GM23338 (cell line): ENCODE results near the gene CATSPERE. TPM values are rescaled to one million over a fixed set of nuclear protein-coding genes. Genes with fewer than 3 reads are reported as not detected.

Experiments used
- ATAC-seq: fragments of 200-7000 bp; cut with Tn5 transposase; 3 replicates; pipeline ENCODE4 v1.9.1; 2020
- DNase-seq: peaks from one replicate; pipeline ENCODE4 v3.0.0-alpha.2; 2015; ENCODE audit warnings: low spot score
- H2AFZ ChIP-seq: fragments of 200-600 bp; sonication (generic); 2 replicates; pipeline ENCODE4 v1.8.0; 2016; ENCODE audit warnings: antibody characterized with exemption, mild to moderate bottlenecking, moderate library complexity
- H3F3A ChIP-seq: fragments of 200-600 bp; sonication (generic); replicated peaks from 2 replicates; pipeline ENCODE4 v1.8.0; 2017; ENCODE audit warnings: antibody characterized with exemption, mixed run types, low read depth
- H3K27ac ChIP-seq: fragments of 200-600 bp; sonication (generic); 2 replicates; pipeline ENCODE4 v1.6.1; 2016; ENCODE audit warnings: low read depth
- H3K27me3 ChIP-seq: fragments of 200-600 bp; sonication (generic); 2 replicates; pipeline ENCODE4 v1.8.0; 2016; ENCODE audit warnings: mild to moderate bottlenecking, mixed run types, moderate library complexity; ENCODE audit not compliant: insufficient read depth
- H3K36me3 ChIP-seq: fragments of 200-600 bp; sonication (generic); 2 replicates; pipeline ENCODE4 v1.8.0; 2016; ENCODE audit warnings: mild to moderate bottlenecking; ENCODE audit not compliant: insufficient read depth
- H3K4me1 ChIP-seq: fragments of 200-600 bp; sonication (generic); 2 replicates; pipeline ENCODE4 v1.8.0; 2016; ENCODE audit warnings: mild to moderate bottlenecking, moderate library complexity; ENCODE audit not compliant: insufficient read depth
- H3K4me2 ChIP-seq: fragments of 200-600 bp; sonication (generic); 2 replicates; pipeline ENCODE4 v1.7.1; 2017; ENCODE audit warnings: mixed run types
- H3K4me3 ChIP-seq: fragments of 200-600 bp; sonication (generic); 2 replicates; pipeline ENCODE4 v1.6.1; 2016; ENCODE audit warnings: mixed run types
- H3K79me2 ChIP-seq: fragments of 200-600 bp; sonication (generic); replicated peaks from 2 replicates; pipeline ENCODE4 v1.8.0; 2017; ENCODE audit warnings: mild to moderate bottlenecking; ENCODE audit not compliant: insufficient read depth
- H3K9me2 ChIP-seq: fragments of 200-600 bp; sonication (generic); 2 replicates; pipeline ENCODE4 v1.8.0; 2017; ENCODE audit not compliant: insufficient read depth
- H4K20me1 ChIP-seq: fragments of 200-600 bp; sonication (generic); replicated peaks from 2 replicates; pipeline ENCODE4 v1.8.0; 2017; ENCODE audit warnings: mild to moderate bottlenecking; ENCODE audit not compliant: insufficient read depth
- H3K27ac Mint-ChIP-seq: 2 replicates; pipeline ENCODE4 v1.8.0; 2020; ENCODE audit warnings: inconsistent platforms, mild to moderate bottlenecking, moderate library complexity, mixed read lengths
- H3K27me3 Mint-ChIP-seq: 3 replicates; pipeline ENCODE4 v1.8.0; 2022; ENCODE audit warnings: low read depth, mild to moderate bottlenecking, moderate library complexity, mixed read lengths, inconsistent platforms; ENCODE audit not compliant: insufficient read depth, poor library complexity
- H3K36me3 Mint-ChIP-seq: 3 replicates; pipeline ENCODE4 v1.8.0; 2021; ENCODE audit warnings: low read depth, mild to moderate bottlenecking, inconsistent platforms, moderate library complexity, mixed read lengths
- H3K4me1 Mint-ChIP-seq: 3 replicates; pipeline ENCODE4 v1.8.0; 2020; ENCODE audit warnings: mild to moderate bottlenecking, inconsistent platforms, mixed read lengths
- H3K4me3 Mint-ChIP-seq: 3 replicates; pipeline ENCODE4 v1.8.0; 2021; ENCODE audit warnings: moderate library complexity, mild to moderate bottlenecking, inconsistent platforms, mixed read lengths
- H3K9me3 Mint-ChIP-seq: 3 replicates; pipeline ENCODE4 v1.8.0; 2020; ENCODE audit warnings: moderate library complexity, mild to moderate bottlenecking, inconsistent platforms, mixed read lengths
- CREB1 ChIP-seq: fragments of 250-450 bp; sonication (Bioruptor Pico); IDR thresholded peaks from 2 replicates; pipeline ENCODE4 v1.5.0; 2020; ENCODE audit warnings: low read depth, mild to moderate bottlenecking, moderate library complexity
- CTCF ChIP-seq, 2 experiments: fragments of 200-600 bp in 1 of 2; sonication (generic) in 1 of 2; conservative IDR thresholded peaks; 2 replicates each; pipeline versions ENCODE4 v1.5.1 to v1.6.1; 2016 to 2017; ENCODE audit warnings: antibody characterized with exemption in 2 of 2, low read depth in 2 of 2, mild to moderate bottlenecking in 2 of 2, moderate library complexity in 1 of 2
- EZH2 ChIP-seq: fragments of 200-600 bp; sonication (generic); IDR thresholded peaks from one replicate; pipeline ENCODE4 v1.8.0; 2017; ENCODE audit warnings: antibody characterized with exemption, mild to moderate bottlenecking, low read depth; ENCODE audit not compliant: unreplicated experiment
- EZH2phosphoT487 ChIP-seq: fragments of 200-600 bp; sonication (generic); IDR thresholded peaks from one replicate; pipeline ENCODE4 v1.8.1; 2018; ENCODE audit warnings: antibody characterized with exemption; ENCODE audit not compliant: unreplicated experiment
- JUNB ChIP-seq: IDR thresholded peaks from one replicate; pipeline ENCODE4 v1.6.1; 2016; ENCODE audit warnings: antibody characterized with exemption; ENCODE audit not compliant: unreplicated experiment
- NANOG ChIP-seq: IDR thresholded peaks from 2 replicates; pipeline ENCODE4 v1.6.1; 2016; ENCODE audit warnings: antibody characterized with exemption, borderline replicate concordance
- POLR2AphosphoS5 ChIP-seq: IDR thresholded peaks from 2 replicates; pipeline ENCODE4 v1.6.1; 2016; ENCODE audit warnings: antibody characterized with exemption, low read depth
- STAT1 ChIP-seq: IDR thresholded peaks from one replicate; pipeline ENCODE4 v1.6.1; 2016; ENCODE audit warnings: antibody characterized with exemption; ENCODE audit not compliant: unreplicated experiment
- ZNF114 ChIP-seq: fragments of 250-450 bp; sonication (Bioruptor Pico); IDR thresholded peaks from 2 replicates; pipeline ENCODE4 v1.5.0; 2020; ENCODE audit warnings: mild to moderate bottlenecking, moderate library complexity
- ZNF331 ChIP-seq: fragments of 250-450 bp; sonication (Bioruptor Pico); IDR thresholded peaks from 2 replicates; pipeline ENCODE4 v1.5.0; 2020; ENCODE audit warnings: low read depth, mild to moderate bottlenecking, moderate library complexity
- polyA plus RNA-seq: library from polyadenylated mRNA; unstranded; fragments of >200 nt; fragmentation: Nextera tagmentation; extraction: Ambion mirVana; gene quantifications from 2 replicates; pipeline ENCODE4 v1.2.1, GENCODE V29; 2016
- total RNA-seq: library from RNA; depleted of rRNA; stranded (reverse); fragments of >200 nt; shearing (Covaris generic); gene quantifications from 2 replicates; pipeline ENCODE4 v1.2.3, GENCODE V29; 2014
- TF ChIP-seq, protein P1 (sequence below): fragments of 250-450 bp; sonication (Bioruptor Pico); IDR thresholded peaks from 2 replicates; pipeline ENCODE4 v1.5.0; 2020; ENCODE audit warnings: mild to moderate bottlenecking, moderate library complexity
- TF ChIP-seq, protein P2 (sequence below): IDR thresholded peaks from 2 replicates; pipeline ENCODE4 v1.6.1; 2016; ENCODE audit warnings: antibody characterized with exemption
- TF ChIP-seq, protein P3 (sequence below): IDR thresholded peaks from one replicate; pipeline ENCODE4 v1.6.1; 2018; ENCODE audit warnings: antibody characterized with exemption; ENCODE audit not compliant: unreplicated experiment

The CATSPERE gene
- total and polyA plus RNA-seq, 2 experiments from 2014 or later, result 0.70 TPM; not detected in 1

DNA sequence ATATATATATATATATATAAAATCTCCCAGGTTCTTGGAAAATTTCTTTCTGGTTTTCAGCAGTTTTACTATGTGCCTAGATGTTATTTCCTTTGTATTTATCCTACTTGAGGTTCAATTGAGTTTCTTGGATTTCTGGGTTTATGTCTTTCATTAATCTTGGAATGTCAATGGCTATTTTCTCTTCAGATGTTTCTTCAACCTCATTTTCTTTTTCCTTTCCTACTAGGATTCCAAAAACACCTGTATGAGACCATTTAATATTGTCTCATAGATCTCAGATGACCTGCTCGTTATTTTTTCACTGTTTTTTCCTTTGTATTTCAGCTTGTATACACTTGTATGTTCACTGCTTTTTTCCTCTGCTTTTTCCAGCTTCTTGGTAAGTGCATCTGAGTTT is 96.5 kb downstream of the CATSPERE start:
- Histone ChIP-seq H3K4me2 (no peak overlapping the region), H3K4me1 (no peaks in the 10 kb centered on the region), H3K27me3 (no peaks in the 10 kb centered on the region), H3K27ac (no peak overlapping the region), H3F3A (no peaks in the 10 kb centered on the region), H3K79me2 (no peaks in the 10 kb centered on the region), H3K36me3 (0 out of 2 replicates have a peak, but pooled peaks cover 6% of the 10 kb centered on the region), H3K9me2 (no peaks in the 10 kb centered on the region), H3K4me3 (no peak overlapping the region), H4K20me1 (no peaks in the 10 kb centered on the region), H2AFZ (no peak overlapping the region)
- H3K27me3 Mint-ChIP-seq, result no peaks in the 10 kb centered on the region
- TF ChIP-seq, protein P1, sequence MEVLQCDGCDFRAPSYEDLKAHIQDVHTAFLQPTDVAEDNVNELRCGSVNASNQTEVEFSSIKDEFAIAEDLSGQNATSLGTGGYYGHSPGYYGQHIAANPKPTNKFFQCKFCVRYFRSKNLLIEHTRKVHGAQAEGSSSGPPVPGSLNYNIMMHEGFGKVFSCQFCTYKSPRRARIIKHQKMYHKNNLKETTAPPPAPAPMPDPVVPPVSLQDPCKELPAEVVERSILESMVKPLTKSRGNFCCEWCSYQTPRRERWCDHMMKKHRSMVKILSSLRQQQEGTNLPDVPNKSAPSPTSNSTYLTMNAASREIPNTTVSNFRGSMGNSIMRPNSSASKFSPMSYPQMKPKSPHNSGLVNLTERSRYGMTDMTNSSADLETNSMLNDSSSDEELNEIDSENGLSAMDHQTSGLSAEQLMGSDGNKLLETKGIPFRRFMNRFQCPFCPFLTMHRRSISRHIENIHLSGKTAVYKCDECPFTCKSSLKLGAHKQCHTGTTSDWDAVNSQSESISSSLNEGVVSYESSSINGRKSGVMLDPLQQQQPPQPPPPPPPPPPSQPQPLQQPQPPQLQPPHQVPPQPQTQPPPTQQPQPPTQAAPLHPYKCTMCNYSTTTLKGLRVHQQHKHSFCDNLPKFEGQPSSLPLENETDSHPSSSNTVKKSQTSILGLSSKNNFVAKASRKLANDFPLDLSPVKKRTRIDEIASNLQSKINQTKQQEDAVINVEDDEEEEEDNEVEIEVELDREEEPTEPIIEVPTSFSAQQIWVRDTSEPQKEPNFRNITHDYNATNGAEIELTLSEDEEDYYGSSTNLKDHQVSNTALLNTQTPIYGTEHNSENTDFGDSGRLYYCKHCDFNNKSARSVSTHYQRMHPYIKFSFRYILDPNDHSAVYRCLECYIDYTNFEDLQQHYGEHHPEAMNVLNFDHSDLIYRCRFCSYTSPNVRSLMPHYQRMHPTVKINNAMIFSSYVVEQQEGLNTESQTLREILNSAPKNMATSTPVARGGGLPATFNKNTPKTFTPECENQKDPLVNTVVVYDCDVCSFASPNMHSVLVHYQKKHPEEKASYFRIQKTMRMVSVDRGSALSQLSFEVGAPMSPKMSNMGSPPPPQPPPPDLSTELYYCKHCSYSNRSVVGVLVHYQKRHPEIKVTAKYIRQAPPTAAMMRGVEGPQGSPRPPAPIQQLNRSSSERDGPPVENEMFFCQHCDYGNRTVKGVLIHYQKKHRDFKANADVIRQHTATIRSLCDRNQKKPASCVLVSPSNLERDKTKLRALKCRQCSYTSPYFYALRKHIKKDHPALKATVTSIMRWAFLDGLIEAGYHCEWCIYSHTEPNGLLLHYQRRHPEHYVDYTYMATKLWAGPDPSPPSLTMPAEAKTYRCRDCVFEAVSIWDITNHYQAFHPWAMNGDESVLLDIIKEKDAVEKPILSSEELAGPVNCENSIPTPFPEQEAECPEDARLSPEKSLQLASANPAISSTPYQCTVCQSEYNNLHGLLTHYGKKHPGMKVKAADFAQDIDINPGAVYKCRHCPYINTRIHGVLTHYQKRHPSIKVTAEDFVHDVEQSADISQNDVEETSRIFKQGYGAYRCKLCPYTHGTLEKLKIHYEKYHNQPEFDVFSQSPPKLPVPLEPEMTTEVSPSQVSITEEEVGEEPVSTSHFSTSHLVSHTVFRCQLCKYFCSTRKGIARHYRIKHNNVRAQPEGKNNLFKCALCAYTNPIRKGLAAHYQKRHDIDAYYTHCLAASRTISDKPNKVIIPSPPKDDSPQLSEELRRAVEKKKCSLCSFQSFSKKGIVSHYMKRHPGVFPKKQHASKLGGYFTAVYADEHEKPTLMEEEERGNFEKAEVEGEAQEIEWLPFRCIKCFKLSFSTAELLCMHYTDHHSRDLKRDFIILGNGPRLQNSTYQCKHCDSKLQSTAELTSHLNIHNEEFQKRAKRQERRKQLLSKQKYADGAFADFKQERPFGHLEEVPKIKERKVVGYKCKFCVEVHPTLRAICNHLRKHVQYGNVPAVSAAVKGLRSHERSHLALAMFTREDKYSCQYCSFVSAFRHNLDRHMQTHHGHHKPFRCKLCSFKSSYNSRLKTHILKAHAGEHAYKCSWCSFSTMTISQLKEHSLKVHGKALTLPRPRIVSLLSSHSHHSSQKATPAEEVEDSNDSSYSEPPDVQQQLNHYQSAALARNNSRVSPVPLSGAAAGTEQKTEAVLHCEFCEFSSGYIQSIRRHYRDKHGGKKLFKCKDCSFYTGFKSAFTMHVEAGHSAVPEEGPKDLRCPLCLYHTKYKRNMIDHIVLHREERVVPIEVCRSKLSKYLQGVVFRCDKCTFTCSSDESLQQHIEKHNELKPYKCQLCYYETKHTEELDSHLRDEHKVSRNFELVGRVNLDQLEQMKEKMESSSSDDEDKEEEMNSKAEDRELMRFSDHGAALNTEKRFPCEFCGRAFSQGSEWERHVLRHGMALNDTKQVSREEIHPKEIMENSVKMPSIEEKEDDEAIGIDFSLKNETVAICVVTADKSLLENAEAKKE (CRISPR knock-in tag), result no peak
- no peak for TF ChIP-seq POLR2AphosphoS5
- TF ChIP-seq, protein P2, sequence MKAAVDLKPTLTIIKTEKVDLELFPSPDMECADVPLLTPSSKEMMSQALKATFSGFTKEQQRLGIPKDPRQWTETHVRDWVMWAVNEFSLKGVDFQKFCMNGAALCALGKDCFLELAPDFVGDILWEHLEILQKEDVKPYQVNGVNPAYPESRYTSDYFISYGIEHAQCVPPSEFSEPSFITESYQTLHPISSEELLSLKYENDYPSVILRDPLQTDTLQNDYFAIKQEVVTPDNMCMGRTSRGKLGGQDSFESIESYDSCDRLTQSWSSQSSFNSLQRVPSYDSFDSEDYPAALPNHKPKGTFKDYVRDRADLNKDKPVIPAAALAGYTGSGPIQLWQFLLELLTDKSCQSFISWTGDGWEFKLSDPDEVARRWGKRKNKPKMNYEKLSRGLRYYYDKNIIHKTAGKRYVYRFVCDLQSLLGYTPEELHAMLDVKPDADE, result no peak
- TF ChIP-seq JUNB, result no peak
- no peak for TF ChIP-seq ZNF114 (CRISPR knock-in tag)
- TF ChIP-seq, protein P3, sequence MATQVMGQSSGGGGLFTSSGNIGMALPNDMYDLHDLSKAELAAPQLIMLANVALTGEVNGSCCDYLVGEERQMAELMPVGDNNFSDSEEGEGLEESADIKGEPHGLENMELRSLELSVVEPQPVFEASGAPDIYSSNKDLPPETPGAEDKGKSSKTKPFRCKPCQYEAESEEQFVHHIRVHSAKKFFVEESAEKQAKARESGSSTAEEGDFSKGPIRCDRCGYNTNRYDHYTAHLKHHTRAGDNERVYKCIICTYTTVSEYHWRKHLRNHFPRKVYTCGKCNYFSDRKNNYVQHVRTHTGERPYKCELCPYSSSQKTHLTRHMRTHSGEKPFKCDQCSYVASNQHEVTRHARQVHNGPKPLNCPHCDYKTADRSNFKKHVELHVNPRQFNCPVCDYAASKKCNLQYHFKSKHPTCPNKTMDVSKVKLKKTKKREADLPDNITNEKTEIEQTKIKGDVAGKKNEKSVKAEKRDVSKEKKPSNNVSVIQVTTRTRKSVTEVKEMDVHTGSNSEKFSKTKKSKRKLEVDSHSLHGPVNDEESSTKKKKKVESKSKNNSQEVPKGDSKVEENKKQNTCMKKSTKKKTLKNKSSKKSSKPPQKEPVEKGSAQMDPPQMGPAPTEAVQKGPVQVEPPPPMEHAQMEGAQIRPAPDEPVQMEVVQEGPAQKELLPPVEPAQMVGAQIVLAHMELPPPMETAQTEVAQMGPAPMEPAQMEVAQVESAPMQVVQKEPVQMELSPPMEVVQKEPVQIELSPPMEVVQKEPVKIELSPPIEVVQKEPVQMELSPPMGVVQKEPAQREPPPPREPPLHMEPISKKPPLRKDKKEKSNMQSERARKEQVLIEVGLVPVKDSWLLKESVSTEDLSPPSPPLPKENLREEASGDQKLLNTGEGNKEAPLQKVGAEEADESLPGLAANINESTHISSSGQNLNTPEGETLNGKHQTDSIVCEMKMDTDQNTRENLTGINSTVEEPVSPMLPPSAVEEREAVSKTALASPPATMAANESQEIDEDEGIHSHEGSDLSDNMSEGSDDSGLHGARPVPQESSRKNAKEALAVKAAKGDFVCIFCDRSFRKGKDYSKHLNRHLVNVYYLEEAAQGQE, result no peak
- TF ChIP-seq ZNF331, result no peak
- no peak for TF ChIP-seq NANOG
- TF ChIP-seq STAT1, result no peak
- no peak for TF ChIP-seq CREB1 (CRISPR knock-in tag)
- TF ChIP-seq EZH2phosphoT487, result no peak
- TF ChIP-seq CTCF (conservative IDR thresholded peaks at IDR 0.05; ENCODE audit: low read depth in 2 of 2), result no peak
- no peak for TF ChIP-seq EZH2
- no peak overlapping the region for H3K4me3 Mint-ChIP-seq
- H3K36me3 Mint-ChIP-seq, result peaks cover 15% of the 10 kb centered on the region
- DNase-seq, result no peak
- no peak overlapping the region for H3K27ac Mint-ChIP-seq
- no peaks in the 10 kb centered on the region for H3K4me1 Mint-ChIP-seq
- no peak for ATAC-seq
- peaks cover 41% of the 10 kb centered on the region for H3K9me3 Mint-ChIP-seq
